ENCODE data around the gene GREM2.

DNA sequence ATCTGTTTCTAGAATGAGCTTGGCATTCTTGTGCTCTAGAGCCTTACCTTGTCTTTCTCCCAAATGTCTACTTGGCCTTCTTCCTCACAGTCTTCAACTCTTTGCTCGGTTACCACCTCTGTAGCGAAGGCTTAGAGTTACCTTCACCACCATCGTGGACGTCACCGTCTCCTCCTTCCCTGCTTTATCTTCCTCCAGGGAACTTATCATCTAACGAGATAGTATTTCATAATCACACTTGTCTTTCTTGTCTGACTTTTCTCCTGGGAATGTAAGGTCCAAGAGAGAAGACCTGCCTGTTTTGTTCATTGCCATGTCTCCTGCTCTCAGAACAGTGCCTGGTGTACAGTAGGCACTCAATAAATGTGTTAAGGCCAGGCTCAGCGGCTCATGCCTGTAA is 115.6 kb downstream of the GREM2 start:
- TF ChIP-seq, protein P1, sequence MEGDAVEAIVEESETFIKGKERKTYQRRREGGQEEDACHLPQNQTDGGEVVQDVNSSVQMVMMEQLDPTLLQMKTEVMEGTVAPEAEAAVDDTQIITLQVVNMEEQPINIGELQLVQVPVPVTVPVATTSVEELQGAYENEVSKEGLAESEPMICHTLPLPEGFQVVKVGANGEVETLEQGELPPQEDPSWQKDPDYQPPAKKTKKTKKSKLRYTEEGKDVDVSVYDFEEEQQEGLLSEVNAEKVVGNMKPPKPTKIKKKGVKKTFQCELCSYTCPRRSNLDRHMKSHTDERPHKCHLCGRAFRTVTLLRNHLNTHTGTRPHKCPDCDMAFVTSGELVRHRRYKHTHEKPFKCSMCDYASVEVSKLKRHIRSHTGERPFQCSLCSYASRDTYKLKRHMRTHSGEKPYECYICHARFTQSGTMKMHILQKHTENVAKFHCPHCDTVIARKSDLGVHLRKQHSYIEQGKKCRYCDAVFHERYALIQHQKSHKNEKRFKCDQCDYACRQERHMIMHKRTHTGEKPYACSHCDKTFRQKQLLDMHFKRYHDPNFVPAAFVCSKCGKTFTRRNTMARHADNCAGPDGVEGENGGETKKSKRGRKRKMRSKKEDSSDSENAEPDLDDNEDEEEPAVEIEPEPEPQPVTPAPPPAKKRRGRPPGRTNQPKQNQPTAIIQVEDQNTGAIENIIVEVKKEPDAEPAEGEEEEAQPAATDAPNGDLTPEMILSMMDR (IDR thresholded peaks at IDR 0.05) = no peak
- no peak for TF ChIP-seq POLR2A (IDR thresholded peaks at IDR 0.05)

Data from uterus (tissue), 2 donors.